HEK293 (cell line): Measurements from ENCODE around the gene FGD5.

Experiments used
- BCL11B ChIP-seq: fragments of 450-650 bp; formaldehyde crosslinking; IDR thresholded peaks from 2 replicates; pipeline ENCODE4 v1.5.1; 2016; ENCODE audit warnings: low read depth, missing biosample characterization, missing genetic modification characterization
- CTCF ChIP-seq: fragments of 450-650 bp; formaldehyde crosslinking; IDR thresholded peaks from 2 replicates; pipeline ENCODE4 v1.5.1; 2016; ENCODE audit warnings: missing biosample characterization, missing genetic modification characterization
- ELK4 ChIP-seq: IDR thresholded peaks from 2 replicates; pipeline ENCODE4 v1.6.1; 2011; ENCODE audit warnings: mild to moderate bottlenecking, low read depth, low read length, borderline replicate concordance
- GFI1B ChIP-seq: fragments of 450-650 bp; formaldehyde crosslinking; IDR thresholded peaks from 2 replicates; pipeline ENCODE4 v1.5.1; 2016; ENCODE audit warnings: missing biosample characterization, missing genetic modification characterization
- KLF16 ChIP-seq: fragments of 450-650 bp; formaldehyde crosslinking; IDR thresholded peaks from 2 replicates; pipeline ENCODE4 v1.5.1; 2017; ENCODE audit warnings: missing biosample characterization, missing genetic modification characterization
- PRDM1 ChIP-seq: fragments of 450-650 bp; formaldehyde crosslinking; IDR thresholded peaks from 2 replicates; pipeline ENCODE4; 2016; ENCODE audit warnings: missing biosample characterization, missing genetic modification characterization
- PRDM4 ChIP-seq: fragments of 450-650 bp; formaldehyde crosslinking; IDR thresholded peaks from 2 replicates; pipeline ENCODE4 v1.5.1; 2017; ENCODE audit warnings: missing biosample characterization, missing genetic modification characterization
- TCF7L2 ChIP-seq: IDR thresholded peaks from 2 replicates; pipeline ENCODE4 v1.6.1; 2011; ENCODE audit warnings: low read depth, mild to moderate bottlenecking, inconsistent platforms, low read length, moderate library complexity, borderline replicate concordance
- ZBTB20 ChIP-seq: fragments of 450-650 bp; formaldehyde crosslinking; IDR thresholded peaks from 2 replicates; pipeline ENCODE4 v1.5.1; 2016; ENCODE audit warnings: missing biosample characterization, missing genetic modification characterization
- ZBTB6 ChIP-seq: fragments of 450-650 bp; formaldehyde crosslinking; IDR thresholded peaks from 2 replicates; pipeline ENCODE4 v1.5.1; 2017; ENCODE audit warnings: missing biosample characterization, missing genetic modification characterization
- ZBTB7A ChIP-seq: fragments of 450-650 bp; formaldehyde crosslinking; IDR thresholded peaks from 2 replicates; pipeline ENCODE4 v1.5.1; 2016; ENCODE audit warnings: low read depth, missing biosample characterization, missing genetic modification characterization
- ZNF10 ChIP-seq: fragments of 450-650 bp; formaldehyde crosslinking; IDR thresholded peaks from 2 replicates; pipeline ENCODE4 v1.5.1; 2017; ENCODE audit warnings: missing biosample characterization, missing genetic modification characterization
- ZNF132 ChIP-seq: fragments of 450-650 bp; formaldehyde crosslinking; IDR thresholded peaks from 2 replicates; pipeline ENCODE4 v1.5.1; 2017; ENCODE audit warnings: missing biosample characterization, missing genetic modification characterization, borderline replicate concordance
- ZNF140 ChIP-seq: fragments of 450-650 bp; formaldehyde crosslinking; IDR thresholded peaks from 2 replicates; pipeline ENCODE4 v1.5.1; 2016; ENCODE audit warnings: missing biosample characterization, missing genetic modification characterization
- ZNF146 ChIP-seq: fragments of 450-650 bp; formaldehyde crosslinking; IDR thresholded peaks from 2 replicates; pipeline ENCODE4 v1.5.1; 2016; ENCODE audit warnings: missing biosample characterization, missing genetic modification characterization
- ZNF157 ChIP-seq: fragments of 450-650 bp; formaldehyde crosslinking; IDR thresholded peaks from 2 replicates; pipeline ENCODE4 v1.5.1; 2016; ENCODE audit warnings: missing biosample characterization, missing genetic modification characterization
- ZNF16 ChIP-seq: fragments of 450-650 bp; formaldehyde crosslinking; IDR thresholded peaks from 2 replicates; pipeline ENCODE4 v1.5.1; 2016; ENCODE audit warnings: low read depth, missing biosample characterization, missing genetic modification characterization
- ZNF24 ChIP-seq: fragments of 450-650 bp; formaldehyde crosslinking; IDR thresholded peaks from 2 replicates; pipeline ENCODE4 v1.5.1; 2016; ENCODE audit warnings: missing biosample characterization, missing genetic modification characterization
- ZNF266 ChIP-seq: fragments of 450-650 bp; formaldehyde crosslinking; IDR thresholded peaks from 2 replicates; pipeline ENCODE4 v1.5.1; 2016; ENCODE audit warnings: missing biosample characterization, missing genetic modification characterization, low read depth
- ZNF341 ChIP-seq: fragments of 450-650 bp; formaldehyde crosslinking; IDR thresholded peaks from 2 replicates; pipeline ENCODE4; 2016; ENCODE audit warnings: low read depth, missing biosample characterization, missing genetic modification characterization
- ZNF350 ChIP-seq: fragments of 450-650 bp; formaldehyde crosslinking; IDR thresholded peaks from 2 replicates; pipeline ENCODE4 v1.5.0; 2017; ENCODE audit warnings: missing biosample characterization, mild to moderate bottlenecking, missing genetic modification characterization
- ZNF362 ChIP-seq: fragments of 450-650 bp; formaldehyde crosslinking; IDR thresholded peaks from 2 replicates; pipeline ENCODE4 v1.5.1; 2016; ENCODE audit warnings: missing biosample characterization, missing genetic modification characterization
- ZNF37A ChIP-seq: fragments of 450-650 bp; IDR thresholded peaks from 2 replicates; pipeline ENCODE4 v1.5.1; 2018; ENCODE audit warnings: missing biosample characterization, missing genetic modification characterization
- ZNF548 ChIP-seq: fragments of 450-650 bp; formaldehyde crosslinking; IDR thresholded peaks from 2 replicates; pipeline ENCODE4 v1.5.1; 2016; ENCODE audit warnings: missing biosample characterization, missing genetic modification characterization
- ZNF580 ChIP-seq: fragments of 450-650 bp; formaldehyde crosslinking; IDR thresholded peaks from 2 replicates; pipeline ENCODE4 v1.5.1; 2016; ENCODE audit warnings: missing biosample characterization, missing genetic modification characterization
- ZNF585B ChIP-seq: fragments of 450-650 bp; formaldehyde crosslinking; IDR thresholded peaks from 2 replicates; pipeline ENCODE4 v1.5.1; 2016; ENCODE audit warnings: missing biosample characterization, missing genetic modification characterization
- ZNF645 ChIP-seq: fragments of 450-650 bp; formaldehyde crosslinking; IDR thresholded peaks from 2 replicates; pipeline ENCODE4; 2016; ENCODE audit warnings: missing biosample characterization, missing genetic modification characterization
- ZNF654 ChIP-seq: fragments of 450-650 bp; formaldehyde crosslinking; IDR thresholded peaks from 2 replicates; pipeline ENCODE4 v1.5.1; 2016; ENCODE audit warnings: low read depth, missing biosample characterization, missing genetic modification characterization
- ZNF747 ChIP-seq: fragments of 450-650 bp; formaldehyde crosslinking; IDR thresholded peaks from 2 replicates; pipeline ENCODE4 v1.5.1; 2016; ENCODE audit warnings: missing biosample characterization, missing genetic modification characterization
- ZNF768 ChIP-seq: fragments of 450-650 bp; formaldehyde crosslinking; IDR thresholded peaks from 2 replicates; pipeline ENCODE4 v1.5.1; 2018; ENCODE audit warnings: missing biosample characterization, mild to moderate bottlenecking, missing genetic modification characterization
- ZNF777 ChIP-seq: fragments of 450-650 bp; formaldehyde crosslinking; IDR thresholded peaks from 2 replicates; pipeline ENCODE4 v1.5.1; 2017; ENCODE audit warnings: missing biosample characterization, missing genetic modification characterization, borderline replicate concordance
- ZNF785 ChIP-seq: fragments of 450-650 bp; formaldehyde crosslinking; IDR thresholded peaks from 2 replicates; pipeline ENCODE4 v1.5.1; 2016; ENCODE audit warnings: missing biosample characterization, missing genetic modification characterization
- ZNF791 ChIP-seq: fragments of 450-650 bp; formaldehyde crosslinking; IDR thresholded peaks from 2 replicates; pipeline ENCODE4 v1.5.1; 2016; ENCODE audit warnings: missing biosample characterization, missing genetic modification characterization

The FGD5 gene

GRCh38 chr3:14947886-14948608 is 129.3 kb downstream of the FGD5 start (continued):
- TF ChIP-seq CTCF (no peak), ZNF580 (tag by site-specific recombination) (no peak), ZNF146 (tag by site-specific recombination) (no peak), ZNF791 (tag by site-specific recombination) (no peak), ZNF37A (tag by site-specific recombination) (peak; percentile 16; the same call in 1 of the 2 replicates), ZNF768 (tag by site-specific recombination) (no peak), ZNF645 (tag by site-specific recombination) (no peak), ZBTB7A (tag by site-specific recombination) (no peak), GFI1B (tag by site-specific recombination) (no peak), ZNF132 (no peak), ZNF341 (tag by site-specific recombination) (peak; percentile 93), KLF16 (tag by site-specific recombination) (peak; percentile 47; the same call in 1 of the 2 replicates), BCL11B (peak; percentile 22; the same call in 1 of the 2 replicates), ZNF777 (no peak), PRDM1 (no peak), TCF7L2 (no peak), ZNF362 (tag by site-specific recombination) (0 out of 2 replicates have a peak, but pooled peaks have one; percentile 54), ZNF24 (tag by site-specific recombination) (no peak), ZNF140 (no peak), ZNF548 (tag by site-specific recombination) (no peak), ELK4 (no peak), PRDM4 (tag by site-specific recombination) (no peak), ZNF585B (tag by site-specific recombination) (no peak), ZNF350 (tag by site-specific recombination) (no peak), ZNF747 (tag by site-specific recombination) (no peak), ZBTB20 (no peak; the same call in 1 of the 2 replicates), ZNF16 (no peak), ZNF157 (tag by site-specific recombination) (no peak), ZNF266 (tag by site-specific recombination) (no peak), ZNF654 (tag by site-specific recombination) (no peak), ZNF785 (tag by site-specific recombination) (no peak), ZNF10 (tag by site-specific recombination) (no peak), ZBTB6 (tag by site-specific recombination) (no peak)
